ENCODE data around the gene PMEPA1.
A peak's percentile ranks its signal among the peaks of the same experiment; 100 is the strongest.

Gene PMEPA1

GRCh38 chr20:57719951-57720350 lies 10.1 kb upstream of the PMEPA1 start:
- peaks cover 12% of the 10 kb centered on the region for H3K36me3 Mint-ChIP-seq
- peaks cover 27% of the 10 kb centered on the region for H3K4me1 Mint-ChIP-seq
- no peak overlapping the region for H3K27ac Mint-ChIP-seq
- H3K4me3 Mint-ChIP-seq: no peak overlapping the region
- ATAC-seq (no peak), DNase-seq (ENCODE audit: low spot score in 2 of 2) (no peak)
- H3K9me3 Mint-ChIP-seq: no peaks in the 10 kb centered on the region

- Mint-ChIP-seq H3K36me3 (peaks cover 12% of the 10 kb centered on the region), H3K27ac (no peak overlapping the region), H3K4me1 (peaks cover 27% of the 10 kb centered on the region), H3K9me3 (no peaks in the 10 kb centered on the region), H3K4me3 (peak overlapping the region; percentile 49)
- ATAC-seq (peak; percentile 94), DNase-seq (ENCODE audit: low spot score in 2 of 2) (peak; percentile 71 to 90)
Measured at GRCh38 chr20:57718490-57719009, 8.7 kb upstream of the PMEPA1 start.

- no peak overlapping the region for H3K4me3 Mint-ChIP-seq
- peaks cover 12% of the 10 kb centered on the region for H3K36me3 Mint-ChIP-seq
- H3K27ac Mint-ChIP-seq: no peak overlapping the region
- peaks cover 34% of the 10 kb centered on the region for H3K4me1 Mint-ChIP-seq
- no peaks in the 10 kb centered on the region for H3K9me3 Mint-ChIP-seq
- DNase-seq (ENCODE audit: low spot score in 2 of 2) (no peak), ATAC-seq (no peak)
Measured at GRCh38 chr20:57717797-57718196, 8.0 kb upstream of the PMEPA1 start.

- no peaks in the 10 kb centered on the region for H3K9me3 Mint-ChIP-seq
- no peak overlapping the region for H3K4me3 Mint-ChIP-seq
- H3K4me1 Mint-ChIP-seq: peaks cover 34% of the 10 kb centered on the region
- no peak overlapping the region for H3K27ac Mint-ChIP-seq
- DNase-seq (ENCODE audit: low spot score in 2 of 2) (no peak), ATAC-seq (no peak)
- H3K36me3 Mint-ChIP-seq: peaks cover 12% of the 10 kb centered on the region
Measured at GRCh38 chr20:57716901-57717300, 7.1 kb upstream of the PMEPA1 start.

GRCh38 chr20:57716202-57716601 lies 6.4 kb upstream of the PMEPA1 start:
- peaks cover 12% of the 10 kb centered on the region for H3K36me3 Mint-ChIP-seq
- ATAC-seq (no peak), DNase-seq (ENCODE audit: low spot score in 2 of 2) (no peak)
- no peaks in the 10 kb centered on the region for H3K9me3 Mint-ChIP-seq
- no peak overlapping the region for H3K4me3 Mint-ChIP-seq
- H3K4me1 Mint-ChIP-seq: peaks cover 35% of the 10 kb centered on the region
- H3K27ac Mint-ChIP-seq: no peak overlapping the region

GRCh38 chr20:57715268-57715904 lies 5.6 kb upstream of the PMEPA1 start:
- Mint-ChIP-seq H3K36me3 (peaks cover 12% of the 10 kb centered on the region), H3K9me3 (no peaks in the 10 kb centered on the region), H3K27ac (no peak overlapping the region), H3K4me3 (no peak overlapping the region), H3K4me1 (peaks cover 44% of the 10 kb centered on the region)
- DNase-seq (ENCODE audit: low spot score in 2 of 2): no peak
- ATAC-seq: no peak

- peaks cover 12% of the 10 kb centered on the region for H3K36me3 Mint-ChIP-seq
- no peak overlapping the region for H3K27ac Mint-ChIP-seq
- H3K4me3 Mint-ChIP-seq: no peak overlapping the region
- H3K4me1 Mint-ChIP-seq: peaks cover 45% of the 10 kb centered on the region
- DNase-seq (ENCODE audit: low spot score in 2 of 2): no peak
- no peak for ATAC-seq
- no peaks in the 10 kb centered on the region for H3K9me3 Mint-ChIP-seq
Measured at GRCh38 chr20:57714409-57715267, 4.8 kb upstream of the PMEPA1 start.

GRCh38 chr20:57713951-57714350 lies 4.1 kb upstream of the PMEPA1 start:
- Mint-ChIP-seq H3K36me3 (peaks cover 8% of the 10 kb centered on the region), H3K4me1 (peaks cover 40% of the 10 kb centered on the region), H3K4me3 (no peak overlapping the region), H3K9me3 (no peaks in the 10 kb centered on the region), H3K27ac (no peak overlapping the region)
- DNase-seq (ENCODE audit: low spot score in 2 of 2) (no peak), ATAC-seq (no peak)

- no peak overlapping the region for H3K27ac Mint-ChIP-seq
- no peak for DNase-seq (ENCODE audit: low spot score in 2 of 2)
- no peak overlapping the region for H3K4me3 Mint-ChIP-seq
- no peak for ATAC-seq
- peaks cover 40% of the 10 kb centered on the region for H3K4me1 Mint-ChIP-seq
- peaks cover 8% of the 10 kb centered on the region for H3K36me3 Mint-ChIP-seq
- no peaks in the 10 kb centered on the region for H3K9me3 Mint-ChIP-seq
Measured at GRCh38 chr20:57713505-57713903, 3.7 kb upstream of the PMEPA1 start.

GRCh38 chr20:57712851-57713504 lies 3.2 kb upstream of the PMEPA1 start:
- ATAC-seq (no peak), DNase-seq (ENCODE audit: low spot score in 2 of 2) (no peak)
- H3K4me1 Mint-ChIP-seq: peaks cover 39% of the 10 kb centered on the region
- H3K27ac Mint-ChIP-seq: no peak overlapping the region
- peaks cover 6% of the 10 kb centered on the region for H3K36me3 Mint-ChIP-seq
- H3K4me3 Mint-ChIP-seq: no peak overlapping the region
- no peaks in the 10 kb centered on the region for H3K9me3 Mint-ChIP-seq

- Mint-ChIP-seq H3K9me3 (no peaks in the 10 kb centered on the region), H3K36me3 (peaks cover 6% of the 10 kb centered on the region), H3K4me3 (no peak overlapping the region), H3K27ac (no peak overlapping the region), H3K4me1 (peaks cover 35% of the 10 kb centered on the region)
- no peak for DNase-seq (ENCODE audit: low spot score in 2 of 2)
- no peak for ATAC-seq
Measured at GRCh38 chr20:57712341-57712740, 2.5 kb upstream of the PMEPA1 start.

- Mint-ChIP-seq H3K9me3 (no peaks in the 10 kb centered on the region), H3K27ac (no peak overlapping the region), H3K4me1 (peaks cover 35% of the 10 kb centered on the region), H3K36me3 (peaks cover 6% of the 10 kb centered on the region), H3K4me3 (no peak overlapping the region)
- DNase-seq (ENCODE audit: low spot score in 2 of 2) (no peak), ATAC-seq (no peak)
Measured at GRCh38 chr20:57711826-57712225, 2.0 kb upstream of the PMEPA1 start.

GRCh38 chr20:57711311-57711712 lies 1.5 kb upstream of the PMEPA1 start:
- Mint-ChIP-seq H3K4me1 (peaks cover 35% of the 10 kb centered on the region), H3K36me3 (peaks cover 6% of the 10 kb centered on the region), H3K27ac (no peak overlapping the region), H3K4me3 (peak overlapping the region; percentile 88), H3K9me3 (no peaks in the 10 kb centered on the region)
- ATAC-seq (no peak), DNase-seq (ENCODE audit: low spot score in 2 of 2) (no peak)

- peak overlapping the region; percentile 88 for H3K4me3 Mint-ChIP-seq
- ATAC-seq (no peak), DNase-seq (ENCODE audit: low spot score in 2 of 2) (no peak)
- peak overlapping the region; percentile 43 for H3K27ac Mint-ChIP-seq
- peaks cover 31% of the 10 kb centered on the region for H3K4me1 Mint-ChIP-seq
- peaks cover 6% of the 10 kb centered on the region for H3K36me3 Mint-ChIP-seq
- no peaks in the 10 kb centered on the region for H3K9me3 Mint-ChIP-seq
Measured at GRCh38 chr20:57710841-57711240, 1.0 kb upstream of the PMEPA1 start.
